GM12865 (cell line): ENCODE results near the gene FAM227A.
A peak's percentile ranks its signal among the peaks of the same experiment; 100 is the strongest.
"Not testable (repeated sequence)": the region's sequence is repeated elsewhere in the genome, so short reads cannot be mapped to it uniquely, and the experiment has no call there.

Experiments
- DNase-seq: peaks from one replicate; pipeline ENCODE4 v3.0.0; 2010; ENCODE audit warnings: low read depth
- H3K4me3 ChIP-seq: 2 replicates; pipeline ENCODE4 v1.5.1; 2011; ENCODE audit warnings: mild to moderate bottlenecking, low read depth, low read length, control low read depth
- CTCF ChIP-seq: IDR thresholded peaks from 2 replicates; pipeline ENCODE4 v1.5.1; 2011; ENCODE audit warnings: low read length, control low read depth, low read depth, inconsistent platforms; ENCODE audit not compliant: insufficient read depth; ENCODE audit errors: missing control alignments

The FAM227A gene

GRCh38 chr22:38611559-38611958, 44.6 kb downstream of the FAM227A start:
- TF ChIP-seq CTCF = no peak
- no peak overlapping the region for H3K4me3 ChIP-seq
- no peak for DNase-seq

- TF ChIP-seq CTCF = no peak
- no peak for DNase-seq
- no peak overlapping the region for H3K4me3 ChIP-seq
These were observed 46.0 kb downstream of the FAM227A start for GRCh38 chr22:38610234-38610633.

- H3K4me3 ChIP-seq = no peak overlapping the region
- no peak for TF ChIP-seq CTCF
- no peak for DNase-seq
These were observed 47.0 kb downstream of the FAM227A start for GRCh38 chr22:38608992-38609750.

- no peak for TF ChIP-seq CTCF
- no peak for DNase-seq
- no peak overlapping the region for H3K4me3 ChIP-seq
These were observed 48.5 kb downstream of the FAM227A start for GRCh38 chr22:38607680-38608079.

- DNase-seq = no peak
- TF ChIP-seq CTCF = no peak
- H3K4me3 ChIP-seq = no peak overlapping the region
These were observed 54.0 kb downstream of the FAM227A start for GRCh38 chr22:38602166-38602565.

GRCh38 chr22:38601221-38601764, 54.9 kb downstream of the FAM227A start:
- no peak for TF ChIP-seq CTCF
- DNase-seq = no peak
- no peak overlapping the region for H3K4me3 ChIP-seq

GRCh38 chr22:38599466-38599865, 56.7 kb downstream of the FAM227A start:
- TF ChIP-seq CTCF = no peak
- H3K4me3 ChIP-seq = no peak overlapping the region
- DNase-seq = no peak

GRCh38 chr22:38582923-38583322, 73.3 kb downstream of the FAM227A start:
- H3K4me3 ChIP-seq = not testable (repeated sequence)
- DNase-seq = peak; percentile 48
